Measurements from ENCODE around the gene ZBTB7C. TPM values are rescaled to one million over a fixed set of nuclear protein-coding genes. Genes with fewer than 3 reads are reported as not detected.

The ZBTB7C gene
- total and polyA plus RNA-seq, 2 of the 4 experiments (the other 2 are of a cell fraction): not detected

GRCh38 chr18:48098007-48098406 is 311.2 kb downstream of the ZBTB7C start:
- Histone ChIP-seq H3K23ac (ENCODE audit: low read depth, low read length) (no peak overlapping the region), H3K9ac (ENCODE audit: low read depth, low read length) (no peak overlapping the region), H3K56ac (ENCODE audit: extremely low read depth, insufficient read depth, low read length) (no peak overlapping the region), H4K20me1 (ENCODE audit: insufficient read depth, low read length) (no peaks in the 10 kb centered on the region), H3K27me3 (ENCODE audit: control insufficient read depth, insufficient read depth, low read length) (peaks cover 3% of the 10 kb centered on the region), H3K79me1 (ENCODE audit: low read depth in 1 of 2, low read length in 2 of 2) (no peaks in the 10 kb centered on the region), H3K4ac (ENCODE audit: low read depth, low read length) (no peak overlapping the region), H2BK5ac (ENCODE audit: low read depth, low read length, poor library complexity, severe bottlenecking) (no peak overlapping the region), H4K91ac (ENCODE audit: insufficient read depth, low read depth, low read length) (no peak overlapping the region), H2BK120ac (ENCODE audit: low read depth, low read length) (no peak overlapping the region), H2BK20ac (ENCODE audit: low read depth, low read length) (no peak overlapping the region), H3K36me3 (ENCODE audit: control insufficient read depth, insufficient read depth, low read length) (no peaks in the 10 kb centered on the region), H3K14ac (replicated peaks; ENCODE audit: low read depth, low read length) (no peak overlapping the region), H4K8ac (ENCODE audit: low read depth in 2 of 2, low read length in 2 of 2) (no peak overlapping the region), H2AFZ (replicated peaks; ENCODE audit: low read length, poor library complexity) (no peak overlapping the region), H3K27ac (ENCODE audit: insufficient read depth, low read length) (no peak overlapping the region), H3K4me1 (ENCODE audit: control insufficient read depth, insufficient read depth, low read length) (no peaks in the 10 kb centered on the region), H3K4me2 (ENCODE audit: low read depth, low read length) (no peak overlapping the region), H2AK9ac (replicated peaks; ENCODE audit: low read depth, low read length, poor library complexity) (no peak overlapping the region), H3K9me3 (ENCODE audit: control insufficient read depth, insufficient read depth, low read length) (no peaks in the 10 kb centered on the region), H2BK15ac (ENCODE audit: low read depth, low read length) (no peak overlapping the region), H4K5ac (ENCODE audit: low read depth, low read length) (no peak overlapping the region), H2AK5ac (ENCODE audit: low read depth, low read length) (no peak overlapping the region), H3K9me1 (ENCODE audit: insufficient read depth, low read length) (no peaks in the 10 kb centered on the region), H3K4me3 (ENCODE audit: insufficient read depth, low read depth, low read length) (no peak overlapping the region), H3K18ac (ENCODE audit: low read depth, low read length) (no peak overlapping the region)
- CTCF ChIA-PET: no interaction called here
- TF ChIP-seq CEBPB (IDR thresholded peaks at IDR 0.05; ENCODE audit: low read depth, low read length): no peak
- TF ChIP-seq NFE2L2 (IDR thresholded peaks at IDR 0.05; ENCODE audit: low read depth, low read length): no peak
- TF ChIP-seq RCOR1 (IDR thresholded peaks at IDR 0.05; ENCODE audit: insufficient replicate concordance, low read length): no peak
- TF ChIP-seq BHLHE40 (IDR thresholded peaks at IDR 0.05; ENCODE audit: low read depth, low read length): no peak
- TF ChIP-seq SMC3 (IDR thresholded peaks at IDR 0.05; ENCODE audit: low read depth, low read length): no peak
- no peak for TF ChIP-seq RAD21 (IDR thresholded peaks at IDR 0.05; ENCODE audit: low read length)
- no peak for TF ChIP-seq MAZ (IDR thresholded peaks at IDR 0.05; ENCODE audit: borderline replicate concordance, low read depth, low read length)
- no peak for TF ChIP-seq MAFK (IDR thresholded peaks at IDR 0.05; ENCODE audit: low read depth, low read length)
- TF ChIP-seq RFX5 (IDR thresholded peaks at IDR 0.05; ENCODE audit: low read depth, low read length): no peak
- TF ChIP-seq CTCF (conservative IDR thresholded peaks at IDR 0.05; ENCODE audit: low read depth, low read length): no peak
- no peak for TF ChIP-seq ELK1 (IDR thresholded peaks at IDR 0.05; ENCODE audit: borderline replicate concordance, low read depth, low read length)
- TF ChIP-seq CHD1 (IDR thresholded peaks at IDR 0.05; ENCODE audit: low read depth, low read length): no peak
- TF ChIP-seq MXI1 (IDR thresholded peaks at IDR 0.05; ENCODE audit: borderline replicate concordance, low read depth, low read length): no peak
- no TSS peak for BruUV-seq (replicated peaks)
- POLR2A ChIA-PET (ENCODE audit: unreplicated experiment): no interaction called here
- in situ Hi-C loops (cut with MboI; ENCODE audit: low sequenced_read_pairs): no loop called here
- WGBS, 2 experiments (ENCODE audit: extremely low coverage in 2 of 2, insufficient read length in 1 of 2): no CpG with 5 or more reads among the region's 3 CpGs
- DNase-seq (no peak), ATAC-seq (ENCODE audit: low read depth) (no peak)
- dilution Hi-C loops (cut with HindIII; ENCODE audit: low sequenced_read_pairs, unreplicated experiment): no loop called here
- intact Hi-C loops (cut with micrococcal nuclease): no loop called here
